ENCODE measurements around the gene RUFY1.

The RUFY1 gene

DNA sequence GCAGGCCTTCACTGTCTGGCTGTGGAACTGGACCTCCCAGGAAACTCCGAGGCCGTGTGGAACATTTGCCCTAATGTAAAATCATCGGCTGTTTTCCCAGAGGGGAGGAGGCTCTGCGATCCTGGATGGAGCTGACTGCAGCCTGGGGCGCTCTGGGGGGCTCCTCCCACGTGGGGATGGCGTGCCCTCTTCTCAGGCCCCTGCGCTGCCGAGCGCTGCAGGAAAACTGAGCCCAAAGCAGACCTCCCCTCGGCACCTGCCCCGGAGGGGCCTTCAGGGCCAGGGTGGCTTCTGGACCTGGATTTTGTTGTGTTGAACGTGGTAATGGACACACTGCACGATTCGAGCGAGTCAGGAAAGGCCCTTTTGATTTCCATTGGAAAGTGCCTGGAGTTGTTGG lies 49.2 kb downstream of the RUFY1 start:
- no peak overlapping the region for H3K27ac ChIP-seq
- DNase-seq (ENCODE audit: low read depth, low spot score), result no peak

DNA sequence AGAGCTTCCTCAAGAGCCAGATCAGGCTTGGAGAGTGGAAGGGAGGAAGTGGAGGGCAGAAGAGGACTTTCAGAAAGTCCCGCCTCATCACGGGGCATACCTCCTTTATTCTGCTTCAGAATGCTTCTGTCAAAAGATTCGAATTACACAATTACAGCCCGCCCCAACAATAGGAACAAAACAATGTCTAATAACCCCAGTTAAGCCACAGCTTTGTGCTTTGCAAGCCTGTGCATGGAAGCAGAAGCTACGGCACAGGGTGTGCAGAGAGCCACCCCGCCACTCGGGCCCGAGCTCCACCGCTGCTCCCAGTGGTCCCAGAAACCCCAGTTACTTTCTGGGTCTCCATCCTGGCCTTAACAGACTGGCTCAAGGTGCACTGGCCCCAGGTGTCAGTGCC lies 49.6 kb downstream of the RUFY1 start:
- H3K27ac ChIP-seq, result no peak overlapping the region
- no peak for DNase-seq (ENCODE audit: low read depth, low spot score)

DNA sequence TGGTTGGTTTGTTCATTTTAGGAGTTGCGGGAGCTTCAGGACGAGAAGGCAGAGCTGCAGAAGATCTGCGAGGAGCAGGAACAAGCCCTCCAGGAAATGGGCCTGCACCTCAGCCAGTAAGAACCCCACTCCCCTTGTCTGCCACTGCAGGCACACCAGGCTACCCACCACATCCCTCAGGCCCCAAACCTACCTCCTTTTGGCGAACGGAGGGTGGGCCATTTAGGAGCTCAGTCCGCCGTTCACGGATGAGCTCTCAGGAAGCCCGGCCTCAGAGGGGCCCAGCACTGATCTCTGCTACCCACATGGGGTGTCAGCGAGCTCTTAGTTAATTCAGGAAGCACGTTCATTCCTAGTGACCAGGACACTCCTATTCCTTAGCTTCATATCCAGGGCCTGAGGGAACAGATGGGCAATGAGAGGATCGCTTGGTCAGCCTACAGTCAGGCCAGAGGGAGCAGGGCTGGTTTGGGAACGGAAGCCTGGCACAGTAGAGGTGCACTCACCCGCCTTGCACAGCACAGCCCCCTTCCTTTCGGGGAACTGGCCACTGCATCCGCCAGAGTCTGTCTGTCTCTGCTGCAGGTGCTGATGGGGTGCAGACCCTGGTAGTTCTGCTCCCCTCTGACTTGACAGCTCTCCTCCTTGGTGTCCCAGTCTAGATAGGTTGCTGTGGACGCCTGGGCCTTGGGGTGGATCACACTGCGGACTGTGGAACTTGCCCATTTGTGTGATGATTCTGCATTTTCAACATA lies 51.7 kb downstream of the RUFY1 start:
- no peak for DNase-seq (ENCODE audit: low read depth, low spot score)
- no peak overlapping the region for H3K27ac ChIP-seq

DNA sequence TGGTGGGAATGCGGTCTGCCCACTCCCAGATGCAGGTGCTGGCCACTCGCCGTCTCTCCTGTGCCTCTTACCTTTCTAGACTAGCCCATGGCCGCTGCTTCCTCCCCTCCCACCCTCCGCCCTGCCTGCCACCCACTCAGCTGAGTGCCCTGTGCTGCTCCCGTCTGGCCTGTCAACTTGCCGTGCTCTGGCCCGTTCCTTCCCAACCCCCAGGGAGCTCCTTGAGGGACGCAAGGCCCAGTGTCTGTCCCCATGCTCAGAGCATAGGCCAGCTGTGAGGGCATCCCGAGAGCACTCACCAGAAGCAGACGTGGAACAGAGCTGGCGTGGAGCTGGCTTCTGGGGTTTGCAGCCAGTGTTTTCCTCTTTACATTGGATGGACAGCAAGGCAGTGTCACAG lies 53.0 kb downstream of the RUFY1 start:
- DNase-seq (ENCODE audit: low read depth, low spot score), result no peak
- H3K27ac ChIP-seq, result no peak overlapping the region

DNA sequence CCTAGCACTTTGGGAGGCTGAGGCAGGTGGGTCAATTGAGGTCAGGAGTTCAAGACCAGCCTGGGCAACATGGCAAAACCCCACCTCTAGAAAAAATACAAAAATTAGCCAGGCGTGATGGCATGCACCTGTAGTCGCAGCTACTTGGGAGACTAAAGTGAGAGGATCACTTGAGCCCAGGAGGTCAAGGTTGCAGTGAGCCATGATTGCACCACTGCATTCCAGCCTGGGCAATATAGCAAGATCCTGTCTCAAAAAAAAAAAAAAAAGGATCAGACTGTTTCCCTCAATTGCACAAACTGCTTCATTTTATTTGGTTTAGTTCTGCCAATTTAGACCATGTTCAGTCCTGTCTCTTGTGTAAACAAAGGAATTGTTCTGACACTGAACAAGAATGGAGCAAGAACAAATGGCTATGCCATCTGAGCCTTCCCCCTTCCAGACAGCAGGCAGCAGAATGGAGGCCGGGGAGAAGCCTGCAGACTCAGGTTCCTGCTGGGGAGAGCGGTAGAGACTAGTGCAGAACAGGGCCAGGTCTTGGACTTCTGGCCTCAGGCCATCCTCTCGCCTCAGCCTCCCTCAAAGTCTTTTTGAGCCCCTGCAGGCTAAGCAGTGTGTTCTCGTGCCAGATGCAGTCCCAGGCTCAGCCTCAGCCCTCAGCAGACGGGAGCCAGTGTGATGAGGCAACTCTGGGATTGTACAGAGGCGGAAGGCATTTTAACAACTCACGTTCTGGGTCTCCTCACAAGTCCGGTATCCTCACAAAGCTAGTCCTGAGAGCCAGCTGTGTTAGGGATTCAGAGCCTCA lies 54.9 kb downstream of the RUFY1 start:
- no peak overlapping the region for H3K27ac ChIP-seq
- DNase-seq (ENCODE audit: low read depth, low spot score), result no peak

DNA sequence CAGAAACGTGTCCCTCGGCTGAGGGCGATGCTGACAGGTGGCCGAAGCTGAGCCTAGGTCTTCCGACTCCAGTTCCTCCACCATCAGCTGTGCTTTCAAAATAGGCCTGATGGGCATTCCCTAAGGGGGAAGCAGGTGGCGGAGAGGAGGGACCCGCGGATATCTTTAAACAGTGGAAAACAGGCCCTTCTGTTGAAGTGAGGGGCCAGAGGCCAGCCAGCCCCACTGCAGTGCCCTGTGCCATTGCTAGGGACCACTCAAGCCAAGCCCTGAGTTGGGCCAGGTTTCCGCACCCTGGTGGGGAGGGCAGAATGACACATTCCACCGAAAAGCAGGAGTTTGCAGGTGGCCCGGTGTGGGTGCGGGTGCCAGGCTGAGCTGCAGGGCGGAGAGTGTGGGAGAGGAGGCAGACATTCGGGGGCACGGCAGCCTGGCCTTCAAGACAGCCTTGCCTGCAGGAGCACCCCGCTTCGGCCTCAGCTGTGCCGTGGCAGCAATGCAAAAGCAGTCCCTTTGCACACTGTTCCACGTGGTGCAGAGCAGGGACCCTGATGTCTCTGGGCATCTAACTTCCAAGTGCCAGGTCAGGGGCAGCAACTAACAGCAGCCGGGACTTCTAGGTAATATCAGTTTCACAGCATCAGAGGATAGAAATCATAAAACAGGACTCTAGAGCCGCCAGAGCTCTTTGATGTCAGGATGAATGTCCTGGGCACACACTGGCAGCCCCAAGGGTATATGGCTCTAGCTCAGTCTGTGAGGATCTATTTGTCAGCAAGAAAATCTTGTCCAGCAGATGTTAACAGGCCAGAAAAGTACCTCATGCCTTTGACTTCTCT lies 55.9 kb downstream of the RUFY1 start:
- H3K27ac ChIP-seq, result no peak overlapping the region
- no peak for DNase-seq (ENCODE audit: low read depth, low spot score)

DNA sequence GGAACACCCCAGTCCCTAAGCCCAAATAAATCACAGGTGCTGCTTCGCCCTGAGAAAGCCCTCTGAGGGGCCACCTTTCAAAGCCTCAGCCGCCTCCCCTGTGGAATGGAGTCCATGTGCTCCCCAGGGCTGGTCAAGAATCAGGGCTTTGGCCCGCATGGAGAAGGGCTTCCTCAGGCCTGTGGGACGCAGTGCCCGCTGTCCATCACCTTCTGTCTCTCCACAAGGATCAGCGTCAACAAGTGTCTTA lies 56.5 kb downstream of the RUFY1 start:
- no peak for DNase-seq (ENCODE audit: low read depth, low spot score)

DNA sequence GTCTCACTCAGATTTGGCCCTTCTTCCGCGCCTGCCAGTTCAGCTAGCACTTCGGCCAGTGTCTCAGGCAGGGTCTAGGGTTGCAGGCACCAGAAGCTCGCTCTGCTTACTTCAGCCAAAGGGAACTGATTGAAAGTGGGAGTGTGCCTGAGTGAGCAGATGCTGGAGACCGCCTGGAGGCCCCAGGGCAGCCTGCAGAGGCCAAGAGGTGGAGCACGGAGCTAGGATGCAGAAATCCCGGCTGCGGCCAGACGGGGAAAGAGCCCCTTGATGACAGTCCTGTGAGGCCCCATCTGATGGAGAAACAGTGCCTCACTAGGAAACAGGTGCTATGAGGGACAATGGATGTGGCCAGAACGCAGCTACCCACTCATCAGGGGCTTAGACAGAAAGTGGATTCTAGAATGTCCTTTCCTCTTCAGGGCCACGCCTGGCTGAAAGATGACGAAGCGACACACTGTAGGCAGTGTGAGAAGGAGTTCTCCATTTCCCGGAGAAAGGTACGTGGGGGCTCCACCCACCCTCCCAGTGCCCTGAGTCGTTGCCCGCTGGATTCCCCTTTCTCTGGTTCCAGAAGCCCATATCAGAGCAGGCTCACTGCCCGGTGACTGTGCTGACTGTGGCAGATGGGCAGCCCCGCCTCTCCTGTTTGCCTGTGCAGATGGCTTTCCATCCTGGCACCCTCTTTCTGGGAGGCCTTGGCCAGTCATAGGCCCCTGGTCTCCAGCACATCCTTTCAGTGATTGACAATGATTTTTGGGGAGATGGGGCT lies 57.0 kb downstream of the RUFY1 start:
- H3K27ac ChIP-seq, result no peak overlapping the region
- DNase-seq (ENCODE audit: low read depth, low spot score), result no peak

More for the DNA sequence above, 56.5 kb downstream of the RUFY1 start:
- H3K27ac ChIP-seq, result no peak overlapping the region

DNA sequence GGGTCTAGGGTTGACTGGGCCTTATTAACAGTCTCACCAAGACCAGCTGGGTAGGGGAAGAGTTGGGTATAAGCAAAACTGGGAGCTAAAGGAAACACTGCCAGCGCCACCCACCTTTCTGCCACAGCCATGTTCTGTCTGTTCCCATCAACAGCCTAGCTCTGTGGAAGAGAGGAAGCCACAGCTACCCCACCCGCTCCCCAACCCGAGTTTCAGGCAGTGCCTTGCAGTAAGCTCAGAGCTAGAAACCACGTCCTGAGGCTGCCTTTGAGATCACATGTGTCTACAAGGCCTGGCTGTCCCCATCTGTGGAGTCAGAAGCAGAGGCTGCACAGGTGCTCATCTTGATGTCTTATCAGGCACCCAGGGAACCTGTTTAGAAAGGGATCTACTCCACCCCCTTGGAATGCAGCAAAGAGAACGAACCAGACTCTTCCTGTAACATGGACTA lies 57.8 kb downstream of the RUFY1 start:
- no peak overlapping the region for H3K27ac ChIP-seq
- no peak for DNase-seq (ENCODE audit: low read depth, low spot score)

DNA sequence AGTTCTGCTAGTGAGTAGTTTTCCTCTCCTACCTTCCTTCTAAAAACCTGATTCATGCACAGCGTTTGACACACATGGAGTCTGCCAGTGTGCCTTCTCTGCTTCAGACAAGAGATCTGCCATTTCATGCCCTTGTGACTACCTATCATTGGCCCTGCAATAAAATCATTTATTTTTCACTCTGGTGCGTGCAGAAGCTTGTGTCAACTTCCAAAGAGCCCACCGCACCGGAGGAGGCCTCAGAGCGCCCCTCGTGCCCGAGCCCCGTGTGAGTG lies 59.4 kb downstream of the RUFY1 start:
- DNase-seq (ENCODE audit: low read depth, low spot score), result no peak
- no peak overlapping the region for H3K27ac ChIP-seq

DNA sequence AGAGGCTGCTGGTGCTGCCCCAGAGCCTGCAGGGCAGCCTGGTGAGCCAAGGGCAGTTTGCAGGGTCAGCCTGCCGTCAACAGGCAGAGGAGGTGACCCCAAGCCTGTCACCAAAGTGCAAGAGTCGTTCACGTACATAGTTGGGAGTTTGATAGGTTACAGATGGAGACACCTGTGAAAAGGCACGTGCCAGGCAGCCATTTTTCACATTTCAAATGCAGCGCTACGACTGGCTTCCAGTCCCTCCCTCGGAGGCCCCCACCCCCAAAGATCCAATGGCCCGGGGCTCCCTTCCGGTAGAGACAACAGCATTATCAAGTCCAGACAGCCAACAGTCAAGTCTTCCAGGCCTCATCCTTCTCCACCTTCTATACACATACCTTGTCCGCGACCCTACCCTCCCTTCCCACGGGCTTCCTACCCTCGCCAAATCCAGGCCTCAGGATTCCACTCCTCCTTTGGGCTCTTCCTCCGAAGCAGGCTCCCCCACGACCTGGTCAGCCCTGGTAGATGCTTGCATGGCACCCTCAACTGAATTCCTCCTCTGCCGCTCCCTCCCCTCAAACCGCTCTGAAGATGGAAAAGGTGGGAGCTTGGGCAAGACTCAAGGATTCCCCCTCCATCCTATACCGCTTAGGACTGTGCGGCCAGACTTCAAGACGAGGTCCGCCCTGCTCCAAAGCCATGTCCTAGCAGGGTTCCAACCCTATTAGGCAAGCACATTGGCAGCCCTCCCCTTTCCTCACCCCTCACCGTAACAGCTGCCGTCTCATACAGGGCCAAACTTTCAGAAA lies 60.0 kb downstream of the RUFY1 start:
- DNase-seq (ENCODE audit: low read depth, low spot score), result no peak
- no peak overlapping the region for H3K27ac ChIP-seq

DNA sequence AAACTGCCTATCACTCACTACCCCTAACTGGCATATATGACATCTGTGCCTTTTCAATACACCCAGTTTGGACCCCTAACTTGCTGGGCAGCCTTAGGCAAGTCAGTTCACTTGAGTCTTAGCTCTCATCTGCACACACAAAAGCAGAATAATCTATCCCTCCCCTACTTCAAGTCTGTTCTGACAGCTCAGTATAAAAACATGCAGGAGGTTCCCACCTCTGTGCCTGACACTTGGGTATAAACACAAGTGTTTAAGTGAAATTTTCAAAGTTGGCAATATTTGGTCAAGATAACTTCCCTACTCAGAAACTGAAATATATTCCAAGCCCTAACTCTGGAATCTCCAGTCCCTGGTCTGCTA lies 60.5 kb downstream of the RUFY1 start:
- no peak for DNase-seq (ENCODE audit: low read depth, low spot score)
- H3K27ac ChIP-seq, result no peak overlapping the region

DNA sequence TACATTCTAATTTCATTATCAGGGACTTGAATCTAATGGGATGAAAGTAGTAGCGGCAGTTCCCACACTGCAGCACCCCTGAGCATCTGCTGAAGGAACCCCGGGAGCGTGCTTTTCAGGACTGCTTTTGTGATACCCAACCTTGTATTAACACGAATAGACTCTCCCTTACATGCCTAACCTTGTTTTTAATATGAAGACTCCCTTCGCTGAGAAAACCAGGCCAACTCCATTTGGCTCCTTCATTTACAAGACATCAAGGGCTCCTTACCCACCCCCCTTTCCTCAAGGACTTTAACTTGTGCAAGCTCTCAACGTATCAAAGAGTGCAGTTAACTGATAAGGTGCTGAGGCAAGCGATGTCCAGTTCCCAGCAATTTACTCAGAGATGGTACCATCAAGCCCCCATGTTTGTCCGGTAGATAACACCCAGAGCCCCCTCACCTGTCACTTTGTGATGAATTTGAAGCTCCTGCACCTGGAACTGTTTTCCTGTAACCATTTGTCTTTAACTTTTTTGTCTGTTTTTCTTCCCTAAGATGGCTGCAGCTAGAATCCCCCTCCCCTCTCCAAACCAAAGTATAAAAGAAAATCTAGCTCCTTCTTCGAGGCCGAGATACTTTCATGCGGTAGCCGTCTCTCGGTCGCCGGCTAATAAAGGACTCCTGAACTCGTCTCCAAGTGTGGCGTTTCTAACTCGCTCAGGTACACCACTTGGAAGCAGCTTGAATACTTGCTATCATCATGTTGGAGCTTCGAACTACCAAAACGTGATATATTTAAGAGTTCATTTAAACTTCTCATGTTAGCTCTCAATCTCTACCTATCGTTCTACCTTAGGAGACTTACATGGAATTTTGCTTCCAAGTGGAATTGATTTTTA lies 62.5 kb downstream of the RUFY1 start:
- H3K27ac ChIP-seq, result no peak overlapping the region

DNA sequence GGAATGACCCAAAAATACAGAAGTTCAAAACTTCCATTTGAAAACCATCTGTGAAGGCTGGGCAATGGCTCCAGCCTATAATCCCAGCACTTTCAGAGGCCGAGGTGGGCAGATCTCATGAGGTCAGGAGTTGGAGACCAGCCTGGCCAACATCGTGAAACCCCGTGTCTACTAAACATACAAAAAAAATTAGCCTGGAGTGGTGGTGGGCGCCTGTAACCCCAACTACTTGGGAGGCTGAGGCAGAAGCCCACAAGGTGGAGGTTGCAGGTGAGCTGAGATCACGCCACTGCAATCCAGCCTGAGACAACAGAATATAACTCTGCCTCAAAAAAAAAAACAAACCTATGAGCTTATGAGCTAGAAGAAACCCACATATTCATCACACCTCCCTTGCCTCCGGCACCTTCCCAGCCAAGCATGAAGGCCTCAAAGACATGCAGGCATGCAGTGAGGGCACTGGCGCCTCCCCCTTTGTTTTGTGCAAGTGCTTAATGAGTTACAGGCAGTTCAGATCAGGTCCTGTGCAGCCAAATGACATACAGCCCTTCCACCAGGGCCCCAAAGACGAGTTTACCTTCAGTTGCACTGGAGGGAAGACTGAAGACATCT lies 63.2 kb downstream of the RUFY1 start:
- DNase-seq (ENCODE audit: low read depth, low spot score), result no peak
- no peak overlapping the region for H3K27ac ChIP-seq

More for the DNA sequence above, 62.5 kb downstream of the RUFY1 start:
- DNase-seq (ENCODE audit: low read depth, low spot score), result no peak

DNA sequence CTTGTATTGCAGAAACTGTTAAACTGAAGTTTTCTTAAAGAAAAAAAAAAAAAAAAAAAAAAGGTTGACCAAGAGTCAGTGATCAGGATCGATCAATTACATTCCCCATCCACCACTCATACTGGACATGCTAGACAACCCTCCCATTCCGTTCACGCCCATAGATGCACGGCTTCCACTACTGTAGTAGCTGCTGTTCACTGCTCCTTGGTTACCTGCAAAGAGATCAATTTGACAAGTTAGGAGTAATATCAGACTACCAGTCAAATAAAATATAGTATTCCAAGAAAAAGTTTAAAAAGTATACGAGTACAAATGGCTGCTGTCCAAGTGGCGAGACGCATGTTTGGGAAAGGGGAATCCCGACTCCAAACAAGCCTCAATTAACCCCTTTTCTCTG lies 64.4 kb downstream of the RUFY1 start:
- no peak for DNase-seq (ENCODE audit: low read depth, low spot score)
- no peak overlapping the region for H3K27ac ChIP-seq

DNA sequence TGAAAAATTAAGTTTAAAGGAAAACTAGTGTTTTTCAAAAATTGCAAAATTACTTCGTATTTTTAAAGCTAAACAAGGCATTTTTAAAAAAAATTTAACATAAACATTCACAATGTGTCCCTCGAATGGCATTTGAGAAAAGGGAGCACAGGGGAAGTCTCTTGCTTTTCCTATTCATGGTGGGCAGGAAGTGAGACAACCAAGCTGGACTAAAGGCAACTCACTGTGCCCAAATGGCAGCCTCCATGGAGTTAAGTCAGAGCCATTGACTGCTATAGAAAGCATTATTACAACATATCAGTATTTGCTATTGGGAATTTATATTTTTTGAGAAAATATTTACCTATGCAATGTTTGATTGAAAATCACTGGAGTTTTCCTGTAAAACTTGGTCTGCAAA lies 64.8 kb downstream of the RUFY1 start:
- no peak for DNase-seq (ENCODE audit: low read depth, low spot score)
- H3K27ac ChIP-seq, result no peak overlapping the region

DNA sequence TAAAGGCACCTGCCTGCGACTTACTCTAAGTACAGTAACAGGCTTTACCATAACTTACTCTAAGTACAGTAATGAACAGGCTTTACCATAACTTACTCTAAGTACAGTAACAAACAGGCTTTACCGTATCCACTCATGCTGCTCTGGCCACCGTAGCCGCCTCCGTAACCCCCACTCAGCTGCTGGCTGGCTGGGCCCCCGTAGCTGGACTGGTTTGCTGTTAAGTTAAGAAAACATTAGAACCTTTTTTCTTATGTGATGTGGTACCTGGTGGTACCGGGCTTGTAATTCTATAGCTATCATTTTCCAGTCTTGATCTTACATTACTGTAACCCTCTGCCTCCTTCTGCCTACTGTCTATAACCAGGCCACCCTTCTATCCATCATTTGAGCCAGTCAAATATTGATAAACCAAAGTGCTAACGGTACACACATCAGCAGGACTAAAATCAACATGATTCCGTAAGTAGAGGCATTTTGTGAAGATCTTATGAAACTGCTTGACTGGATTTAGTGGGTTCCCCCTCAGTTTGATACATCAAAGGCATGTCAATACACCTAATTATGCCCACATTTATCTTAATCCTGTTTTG lies 65.7 kb downstream of the RUFY1 start:
- DNase-seq (ENCODE audit: low read depth, low spot score), result no peak
- H3K27ac ChIP-seq, result no peak overlapping the region

DNA sequence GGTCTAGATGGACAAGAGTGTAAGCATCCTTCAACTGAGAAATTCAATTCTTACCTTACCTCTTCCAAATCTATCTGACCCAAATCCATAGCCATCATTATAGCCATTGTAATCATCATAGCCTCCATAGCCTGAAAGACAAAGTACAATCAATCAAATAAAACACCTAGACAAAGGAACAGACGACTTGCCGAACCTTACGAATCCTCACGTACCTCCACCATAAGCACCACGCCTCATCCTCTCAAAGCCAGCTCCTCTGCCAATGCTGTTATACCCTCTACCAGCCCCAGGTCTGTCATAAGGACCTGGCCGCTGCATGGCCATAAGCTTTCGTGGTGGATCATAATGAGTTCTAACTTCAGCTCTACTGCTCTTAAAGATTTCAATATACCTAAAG lies 67.6 kb downstream of the RUFY1 start:
- DNase-seq (ENCODE audit: low read depth, low spot score), result no peak
- peak overlapping the region; percentile 1 for H3K27ac ChIP-seq

Measured in epithelial cell of prostate (primary cell).